ENCODE measurements around the gene ELK3.
"Not testable (repeated sequence)": the region's sequence is repeated elsewhere in the genome, so short reads cannot be mapped to it uniquely, and the experiment has no call there.

ELK3 gene

GRCh38 chr12:96310067-96310466 is 115.9 kb downstream of the ELK3 start:
- DNase-seq (ENCODE audit: low read depth), result no peak

GRCh38 chr12:96311191-96311590 is 117.0 kb downstream of the ELK3 start:
- DNase-seq (ENCODE audit: low read depth), result no peak

GRCh38 chr12:96313606-96314005 is 119.4 kb downstream of the ELK3 start:
- no peak for DNase-seq (ENCODE audit: low read depth)

GRCh38 chr12:96314723-96315122 is 120.5 kb downstream of the ELK3 start:
- no peak for DNase-seq (ENCODE audit: low read depth)

GRCh38 chr12:96315741-96316481 is 121.7 kb downstream of the ELK3 start:
- DNase-seq (ENCODE audit: low read depth), result not testable (repeated sequence)

- not testable (repeated sequence) for DNase-seq (ENCODE audit: low read depth)
These were observed 123.6 kb downstream of the ELK3 start for GRCh38 chr12:96317801-96318200.
